ENCODE results near the gene ZFP28.

ZFP28 gene

DNA sequence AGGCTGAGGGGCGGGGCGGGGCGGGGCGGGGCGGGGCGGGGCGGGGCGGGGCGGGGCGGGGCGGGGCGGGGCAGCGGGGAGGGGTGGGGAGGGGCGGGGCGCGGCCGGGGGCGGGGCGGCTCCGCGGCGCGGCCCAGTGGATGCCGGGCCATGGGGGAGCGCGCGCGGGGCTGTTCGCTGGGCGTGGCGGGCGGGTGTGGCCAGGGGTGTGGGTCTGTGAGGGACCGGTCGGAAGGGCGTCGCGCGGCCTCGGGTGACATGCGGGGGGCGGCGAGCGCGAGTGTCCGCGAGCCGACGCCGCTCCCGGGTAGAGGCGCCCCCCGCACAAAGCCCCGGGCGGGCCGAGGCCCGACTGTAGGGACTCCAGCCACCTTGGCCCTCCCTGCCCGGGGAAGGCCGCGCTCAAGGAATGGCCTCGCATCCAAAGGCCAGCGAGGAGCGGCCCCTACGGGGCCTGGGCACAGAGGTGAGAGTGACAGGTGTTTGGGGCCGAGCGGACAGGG lies at the start of gene ZFP28:
Gene ZFP28, plus strand, starts transcription at position 188 of the 503 bp plus-strand sequence. Its CDS starts 71 bp downstream, at position 259.
- peak in 35 of 56 donors; percentile 27 to 90 (median 79) for DNase-seq

DNA sequence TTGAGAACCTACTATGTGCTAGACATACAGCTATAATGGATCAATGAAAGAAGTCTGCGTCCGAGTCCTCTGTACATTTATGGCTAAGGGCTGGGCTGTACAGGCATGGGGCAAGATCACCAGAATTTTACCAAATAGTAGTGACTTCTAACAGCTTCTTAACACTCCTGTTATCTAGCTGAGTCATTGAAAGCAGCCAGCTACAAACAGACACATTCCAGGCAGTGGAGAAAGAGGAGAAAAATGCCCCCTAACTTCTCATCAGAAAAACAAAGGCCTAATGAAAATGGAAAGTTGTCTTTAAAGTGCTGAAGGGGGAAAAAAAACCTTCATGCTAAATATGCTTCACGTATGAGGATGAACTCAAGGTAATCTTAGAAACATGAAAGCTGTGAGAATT lies 47.3 kb upstream of the ZFP28 start:
- DNase-seq = no peak

DNA sequence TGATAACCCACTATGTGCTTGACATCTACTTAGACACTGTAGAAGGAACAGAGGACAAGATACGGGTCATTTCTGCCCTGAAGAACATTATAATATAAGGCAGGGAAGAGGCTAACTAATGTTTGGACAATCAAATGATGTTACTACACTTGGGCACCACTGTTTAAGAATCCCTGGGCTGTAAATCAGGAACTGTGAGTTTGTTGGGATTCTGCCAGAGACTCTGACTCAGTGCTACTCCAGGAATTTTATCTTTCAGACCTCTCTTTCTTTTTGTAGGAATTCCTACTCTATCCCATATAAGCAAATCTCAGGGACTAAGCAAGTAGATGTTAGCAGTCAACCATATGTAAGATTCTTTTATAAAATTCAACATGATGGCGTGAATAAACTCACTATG lies 34.2 kb upstream of the ZFP28 start:
- DNase-seq = no peak

DNA sequence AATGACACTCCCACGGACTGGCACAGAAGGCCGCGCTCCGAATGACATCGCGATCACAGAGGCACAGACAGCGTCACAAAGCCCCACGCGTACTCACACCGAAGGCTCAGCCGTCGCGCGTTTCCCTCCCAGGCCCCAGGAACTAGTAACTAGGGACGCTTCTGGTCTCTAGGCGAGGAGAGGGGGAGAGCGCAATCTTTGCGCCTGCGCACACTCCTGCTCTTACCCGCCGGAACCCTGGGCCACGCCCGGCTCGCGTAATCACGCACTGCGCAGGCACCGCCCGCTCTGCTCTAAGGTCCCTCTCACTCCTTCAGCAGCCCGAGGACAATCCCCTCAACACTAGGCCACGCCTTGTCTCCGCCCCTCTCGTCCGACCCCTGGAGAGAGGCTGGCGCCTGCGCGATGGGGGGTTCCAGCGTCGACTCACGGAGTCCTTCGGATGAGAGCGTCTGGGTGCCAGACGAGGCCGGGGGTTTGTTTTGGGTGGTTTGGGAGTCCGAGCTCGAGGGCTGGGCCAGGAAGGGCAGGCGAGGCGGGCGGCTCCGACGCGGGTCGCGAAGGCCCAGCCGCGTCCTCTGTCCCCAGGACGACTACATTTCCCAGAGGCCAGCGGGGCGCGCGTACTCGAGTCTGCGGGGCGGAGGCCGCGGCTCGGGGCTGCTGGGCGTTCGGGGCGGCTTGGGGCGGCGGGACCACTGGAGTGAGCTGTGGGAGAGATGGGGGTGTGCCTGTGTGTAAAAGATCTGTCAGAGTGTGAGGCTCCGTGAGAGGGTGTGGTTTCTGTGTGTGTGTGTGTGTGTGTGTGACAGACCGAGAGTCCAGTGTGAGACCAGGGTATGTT lies 31.1 kb upstream of the ZFP28 start, which contains the start of gene ZNF471:
Gene ZNF471, plus strand, starts transcription at position 410 of the 844 bp plus-strand sequence. CDS start 3,717 bp downstream, outside the sequence.
- DNase-seq = peak; percentile 82 to 99 (median 98)

DNA sequence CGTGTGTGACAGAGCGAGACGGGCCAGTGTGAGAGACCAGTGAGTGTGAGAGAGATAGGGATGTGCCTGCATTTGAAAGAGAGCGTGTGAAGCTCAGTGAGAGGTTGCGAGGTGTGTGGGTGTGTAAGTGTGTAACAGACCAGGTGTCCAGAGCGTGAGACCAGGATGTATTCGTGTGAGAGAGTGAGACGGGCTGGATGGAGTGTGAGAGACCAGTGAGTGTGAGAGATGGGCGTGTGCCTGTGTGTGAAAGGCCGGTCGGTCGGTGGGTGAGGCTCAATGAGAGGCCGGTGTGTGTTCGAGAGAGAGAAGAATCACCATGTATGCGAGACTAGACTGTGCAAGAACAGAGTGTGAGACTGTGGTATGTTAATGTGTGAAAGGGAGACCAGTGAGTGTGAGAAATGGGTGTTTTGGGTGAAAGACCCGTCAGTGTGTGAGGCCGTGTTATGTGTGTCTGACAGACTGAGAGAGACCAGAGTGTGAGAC lies 30.4 kb upstream of the ZFP28 start:
- peak in 2 of 56 donors; percentile 25 to 32 for DNase-seq

DNA sequence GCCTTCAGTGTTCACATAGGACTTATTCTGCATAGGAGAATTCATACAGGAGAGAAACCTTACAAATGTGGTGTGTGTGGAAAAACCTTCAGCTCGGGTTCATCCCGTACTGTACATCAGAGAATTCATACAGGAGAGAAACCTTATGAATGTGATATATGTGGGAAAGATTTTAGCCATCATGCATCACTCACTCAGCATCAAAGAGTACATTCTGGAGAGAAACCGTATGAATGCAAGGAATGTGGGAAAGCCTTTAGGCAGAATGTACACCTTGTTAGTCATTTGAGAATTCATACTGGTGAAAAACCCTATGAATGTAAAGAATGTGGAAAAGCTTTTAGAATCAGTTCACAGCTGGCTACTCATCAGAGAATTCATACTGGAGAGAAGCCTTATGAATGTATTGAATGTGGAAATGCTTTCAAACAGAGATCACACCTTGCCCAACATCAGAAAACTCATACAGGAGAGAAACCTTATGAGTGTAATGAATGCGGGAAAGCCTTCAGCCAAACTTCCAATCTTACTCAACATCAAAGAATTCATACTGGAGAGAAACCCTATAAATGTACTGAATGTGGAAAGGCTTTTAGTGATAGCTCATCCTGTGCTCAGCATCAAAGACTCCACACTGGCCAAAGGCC lies 13.4 kb upstream of the ZFP28 start:
- no peak for DNase-seq

DNA sequence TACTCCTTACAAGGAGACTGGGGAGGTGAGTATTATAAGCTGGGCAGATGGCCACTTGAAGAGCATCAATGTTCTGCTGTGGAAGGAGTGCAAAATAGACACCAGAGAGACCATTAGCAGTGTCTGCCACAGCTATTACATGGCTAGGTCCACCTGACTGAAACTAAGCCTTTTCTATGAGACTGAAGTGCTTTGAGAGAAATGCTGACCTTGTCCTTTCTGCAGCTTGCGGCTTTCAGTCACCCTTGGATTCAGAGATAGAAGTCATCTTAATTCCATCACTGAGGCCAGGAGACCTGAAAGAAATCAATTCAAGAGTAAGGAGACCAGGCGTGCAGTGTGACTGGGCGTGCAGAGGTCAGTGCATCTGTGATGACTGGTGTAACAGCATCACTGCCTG lies 1.3 kb upstream of the ZFP28 start:
- DNase-seq = no peak

DNA sequence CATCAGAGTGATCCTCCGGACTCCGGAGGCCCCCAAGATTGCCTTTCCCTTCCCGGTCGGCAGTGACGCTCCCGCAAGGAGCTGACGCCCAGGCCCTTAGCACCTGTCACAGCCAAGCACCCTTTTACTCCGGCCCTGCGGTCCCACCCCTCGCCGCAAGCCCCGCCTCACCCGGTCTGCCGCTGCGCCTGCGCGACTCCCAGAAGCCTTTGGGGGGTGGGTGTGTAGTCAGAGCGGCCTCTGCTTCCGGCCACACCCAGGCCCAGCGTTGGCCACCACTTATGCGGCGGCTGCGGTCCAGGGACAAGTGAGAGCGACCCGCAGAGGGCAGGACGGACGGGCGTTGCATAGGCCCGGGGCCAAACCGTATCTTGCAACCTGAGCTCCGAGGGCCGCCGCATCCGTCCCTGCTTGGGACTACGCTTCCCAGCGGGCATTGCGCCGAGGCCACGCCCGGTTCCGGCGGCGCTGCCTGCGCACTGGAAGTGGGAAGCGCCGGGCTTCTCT lies 441 bp upstream of the ZFP28 start:
- DNase-seq = peak; percentile 58 to 98 (median 93)

DNA sequence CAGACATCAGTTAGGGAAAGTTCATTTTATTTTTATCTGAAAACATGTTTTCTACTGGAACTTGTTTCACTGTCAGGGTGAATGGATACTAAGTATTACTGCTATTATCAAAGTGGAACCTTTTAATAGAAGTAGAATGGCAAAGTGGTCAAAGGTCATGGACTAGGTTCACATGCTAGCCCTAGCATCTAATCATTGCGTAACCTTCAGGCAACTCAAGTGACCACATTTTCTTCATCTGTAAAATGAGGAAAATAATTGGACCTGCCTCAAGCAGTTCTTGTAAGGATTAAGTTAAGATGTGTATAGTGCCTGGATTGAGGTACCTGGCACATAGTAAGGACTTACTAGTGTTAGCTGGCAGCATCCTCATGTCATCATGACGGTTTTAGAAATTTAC lies 5.0 kb downstream of the ZFP28 start:
- no peak for DNase-seq

DNA sequence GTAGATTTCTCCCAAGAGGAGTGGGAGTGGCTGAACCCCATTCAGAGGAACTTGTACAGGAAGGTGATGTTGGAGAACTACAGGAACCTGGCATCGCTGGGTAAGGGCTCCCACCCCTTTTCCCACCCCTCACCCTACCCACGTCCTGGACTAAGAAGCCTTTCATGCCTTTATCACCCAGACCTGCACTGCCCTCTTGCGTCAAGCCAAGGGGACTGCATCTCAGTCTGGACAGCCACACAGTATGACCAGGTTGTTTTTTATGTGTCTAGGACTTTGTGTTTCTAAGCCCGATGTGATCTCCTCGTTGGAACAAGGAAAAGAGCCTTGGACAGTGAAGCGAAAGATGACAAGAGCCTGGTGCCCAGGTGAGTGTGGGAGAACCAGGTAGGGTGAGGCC lies 8.8 kb downstream of the ZFP28 start:
- DNase-seq = no peak

DNA sequence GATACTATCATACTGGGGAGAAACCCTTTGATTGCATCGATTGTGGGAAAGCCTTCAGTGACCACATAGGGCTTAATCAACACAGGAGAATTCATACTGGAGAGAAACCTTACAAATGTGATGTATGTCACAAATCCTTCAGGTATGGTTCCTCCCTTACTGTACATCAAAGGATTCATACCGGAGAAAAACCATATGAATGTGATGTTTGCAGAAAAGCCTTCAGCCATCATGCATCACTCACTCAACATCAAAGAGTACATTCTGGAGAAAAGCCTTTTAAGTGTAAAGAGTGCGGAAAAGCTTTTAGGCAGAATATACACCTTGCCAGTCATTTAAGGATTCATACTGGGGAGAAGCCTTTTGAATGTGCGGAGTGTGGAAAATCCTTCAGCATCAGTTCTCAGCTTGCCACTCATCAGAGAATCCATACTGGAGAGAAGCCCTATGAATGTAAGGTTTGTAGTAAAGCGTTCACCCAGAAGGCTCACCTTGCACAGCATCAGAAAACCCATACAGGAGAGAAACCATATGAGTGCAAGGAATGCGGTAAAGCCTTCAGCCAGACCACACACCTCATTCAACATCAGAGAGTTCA lies 15.6 kb downstream of the ZFP28 start:
- no peak for DNase-seq

DNA sequence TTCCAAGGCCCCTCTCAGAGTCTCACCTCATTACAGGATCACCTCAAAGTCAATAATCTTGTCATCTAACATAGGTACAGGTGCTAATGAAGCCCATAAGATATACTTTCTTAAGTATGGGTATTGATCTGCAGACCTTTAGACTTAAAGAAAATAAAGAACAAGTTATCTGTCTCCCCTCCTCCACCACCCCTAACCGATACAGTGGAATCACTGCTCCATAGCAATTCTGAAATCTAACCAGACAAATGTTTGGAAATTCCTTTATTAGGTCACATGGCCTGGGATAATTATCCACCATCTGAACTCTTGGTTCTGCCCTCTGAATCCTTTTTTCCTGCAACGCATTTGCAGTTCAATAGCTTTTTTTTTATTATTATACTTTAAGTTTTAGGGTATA lies 24.0 kb downstream of the ZFP28 start:
- DNase-seq = no peak

DNA sequence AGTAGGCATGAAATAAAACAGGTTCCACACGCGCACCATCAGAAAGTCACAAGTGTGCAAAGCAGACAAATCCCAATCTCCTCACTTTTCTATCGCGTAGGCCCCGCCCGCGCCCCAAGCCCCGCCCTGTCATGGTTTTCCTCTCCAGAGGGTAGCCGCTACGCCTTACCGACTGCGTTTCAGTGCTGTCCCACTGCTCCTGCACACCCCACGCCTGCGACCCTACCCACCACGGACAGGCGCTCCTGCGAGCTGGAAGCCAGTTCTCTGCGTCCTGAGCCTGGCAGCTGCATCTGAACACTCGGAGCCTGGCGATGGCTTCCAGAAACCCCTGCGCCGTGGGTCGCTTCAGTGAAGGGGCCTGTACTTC lies 28.1 kb downstream of the ZFP28 start:
- DNase-seq = peak in 33 of 56 donors; percentile 6 to 78 (median 56)

DNA sequence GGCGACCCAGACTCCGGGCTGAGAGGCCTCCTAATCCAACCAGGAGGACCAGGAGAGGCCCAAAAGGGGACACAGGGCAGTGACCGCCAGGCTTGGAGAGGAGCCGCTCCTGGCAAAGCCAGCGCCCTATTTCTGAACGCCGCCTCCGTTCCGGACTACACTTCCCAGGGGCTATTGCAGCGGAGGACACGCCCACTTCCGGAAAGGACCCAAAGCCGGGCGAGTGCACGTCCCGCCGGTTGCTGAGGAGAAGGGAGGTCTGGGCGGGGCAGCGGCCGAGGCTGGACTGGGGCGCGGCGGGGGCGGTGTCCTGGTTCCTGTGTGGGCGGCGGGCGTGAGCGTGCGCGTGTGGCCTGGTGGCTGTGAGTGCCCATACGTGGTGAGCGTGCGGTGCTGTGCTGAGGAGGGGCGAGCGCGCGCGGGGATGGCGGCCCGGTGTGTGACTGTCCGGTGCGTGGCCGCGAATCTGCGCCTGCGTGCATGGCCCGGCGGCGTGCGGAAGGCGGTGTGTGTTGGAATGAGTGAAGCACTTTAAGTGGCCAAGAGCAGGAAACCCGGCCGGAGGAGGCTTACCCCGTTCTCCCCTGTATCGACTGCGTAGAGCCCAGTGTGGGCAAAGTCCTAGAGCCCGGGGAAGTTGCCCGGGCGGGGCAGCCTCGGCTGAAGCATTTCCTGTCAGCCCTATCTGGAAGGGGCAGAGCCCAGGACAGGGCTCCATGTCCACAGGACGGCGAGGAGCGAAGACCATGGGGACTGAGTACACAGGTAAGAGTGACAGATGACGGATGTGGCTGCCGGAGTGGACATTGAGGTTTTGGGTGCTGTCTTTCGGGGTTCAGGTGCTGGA lies 28.7 kb downstream of the ZFP28 start, which contains the start of gene ZNF470:
Gene ZNF470, plus strand, starts transcription at position 195 of the 847 bp plus-strand sequence. CDS start 2,844 bp downstream, outside the sequence.
- DNase-seq = peak; percentile 55 to 95 (median 87)

DNA sequence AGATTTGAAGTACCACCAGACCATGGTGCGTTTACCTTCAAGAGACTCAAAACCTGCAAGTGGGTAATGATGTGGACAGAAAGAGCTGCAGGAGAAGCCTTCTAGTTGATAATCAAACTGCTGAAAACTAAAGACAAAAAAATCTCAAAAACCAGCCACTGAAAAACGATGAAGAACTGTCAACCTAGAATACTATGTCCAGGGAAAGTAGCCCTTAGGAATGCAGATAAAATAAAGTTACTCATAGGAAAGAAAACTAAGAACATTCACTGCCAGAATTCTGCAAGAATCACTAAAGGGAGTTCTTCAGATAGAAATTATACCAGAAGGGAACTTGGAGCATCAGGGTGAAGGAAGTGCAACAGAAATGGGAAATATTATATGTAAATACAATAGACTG lies 33.8 kb downstream of the ZFP28 start:
- DNase-seq = no peak

DNA sequence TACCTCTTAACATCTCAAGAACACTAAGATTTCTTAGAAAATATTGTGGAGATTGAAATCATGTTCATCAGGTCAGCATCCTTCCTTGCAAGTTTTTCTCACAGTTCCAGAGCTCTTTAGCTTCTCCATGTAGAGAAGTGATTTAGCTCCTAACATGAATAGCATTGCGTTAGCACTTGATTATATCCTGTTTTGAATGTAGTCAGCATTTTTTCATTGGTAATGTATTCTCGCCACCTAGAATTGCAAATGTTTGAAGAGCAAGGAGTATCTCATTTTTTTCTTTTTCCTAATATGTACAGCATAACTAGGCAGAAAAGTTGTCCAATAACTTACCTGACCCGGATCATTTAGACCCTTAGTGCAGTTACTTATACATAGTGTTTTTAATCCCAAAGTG lies 35.2 kb downstream of the ZFP28 start:
- no peak for DNase-seq

DNA sequence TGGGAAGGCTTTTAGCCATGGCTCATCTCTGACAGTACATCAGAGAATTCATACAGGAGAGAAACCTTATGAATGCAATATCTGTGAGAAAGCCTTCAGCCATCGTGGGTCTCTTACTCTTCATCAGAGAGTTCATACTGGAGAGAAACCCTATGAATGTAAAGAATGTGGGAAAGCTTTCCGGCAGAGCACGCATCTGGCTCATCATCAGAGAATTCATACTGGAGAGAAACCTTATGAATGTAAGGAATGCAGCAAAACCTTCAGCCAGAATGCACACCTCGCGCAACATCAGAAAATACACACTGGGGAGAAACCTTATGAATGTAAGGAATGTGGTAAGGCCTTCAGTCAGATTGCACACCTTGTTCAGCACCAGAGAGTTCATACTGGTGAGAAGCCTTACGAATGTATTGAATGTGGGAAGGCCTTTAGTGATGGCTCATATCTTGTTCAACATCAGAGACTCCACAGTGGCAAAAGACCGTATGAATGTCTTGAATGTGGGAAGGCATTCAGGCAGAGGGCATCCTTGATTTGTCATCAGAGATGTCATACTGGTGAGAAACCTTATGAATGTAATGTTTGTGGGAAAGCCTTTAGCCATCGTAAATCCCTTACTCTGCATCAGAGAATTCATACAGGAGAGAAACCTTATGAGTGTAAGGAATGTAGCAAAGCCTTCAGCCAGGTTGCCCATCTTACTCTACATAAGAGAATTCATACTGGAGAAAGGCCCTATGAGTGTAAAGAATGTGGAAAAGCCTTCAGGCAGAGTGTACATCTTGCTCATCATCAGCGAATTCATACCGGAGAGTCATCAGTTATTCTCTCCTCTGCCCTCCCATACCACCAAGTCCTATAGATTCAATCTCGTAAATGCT lies 39.2 kb downstream of the ZFP28 start:
- DNase-seq = no peak

DNA sequence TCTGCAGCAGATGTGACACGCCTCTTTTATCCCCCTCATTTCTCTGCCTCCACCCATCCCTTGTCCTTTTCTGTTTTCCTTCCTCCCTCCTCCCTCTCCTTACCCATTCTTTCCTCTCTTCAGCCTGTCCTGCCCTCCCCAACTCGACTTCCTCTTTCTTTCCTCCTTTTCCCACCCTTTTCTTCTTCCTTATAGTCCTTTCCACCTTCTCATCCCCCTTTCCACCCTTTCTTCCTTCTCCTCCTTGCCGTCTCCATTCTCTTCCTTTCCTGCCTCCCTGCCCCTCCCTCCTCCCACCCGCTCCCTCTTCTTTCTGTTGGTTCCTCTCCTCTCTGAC lies 55.7 kb downstream of the ZFP28 start:
- no peak for DNase-seq

DNA sequence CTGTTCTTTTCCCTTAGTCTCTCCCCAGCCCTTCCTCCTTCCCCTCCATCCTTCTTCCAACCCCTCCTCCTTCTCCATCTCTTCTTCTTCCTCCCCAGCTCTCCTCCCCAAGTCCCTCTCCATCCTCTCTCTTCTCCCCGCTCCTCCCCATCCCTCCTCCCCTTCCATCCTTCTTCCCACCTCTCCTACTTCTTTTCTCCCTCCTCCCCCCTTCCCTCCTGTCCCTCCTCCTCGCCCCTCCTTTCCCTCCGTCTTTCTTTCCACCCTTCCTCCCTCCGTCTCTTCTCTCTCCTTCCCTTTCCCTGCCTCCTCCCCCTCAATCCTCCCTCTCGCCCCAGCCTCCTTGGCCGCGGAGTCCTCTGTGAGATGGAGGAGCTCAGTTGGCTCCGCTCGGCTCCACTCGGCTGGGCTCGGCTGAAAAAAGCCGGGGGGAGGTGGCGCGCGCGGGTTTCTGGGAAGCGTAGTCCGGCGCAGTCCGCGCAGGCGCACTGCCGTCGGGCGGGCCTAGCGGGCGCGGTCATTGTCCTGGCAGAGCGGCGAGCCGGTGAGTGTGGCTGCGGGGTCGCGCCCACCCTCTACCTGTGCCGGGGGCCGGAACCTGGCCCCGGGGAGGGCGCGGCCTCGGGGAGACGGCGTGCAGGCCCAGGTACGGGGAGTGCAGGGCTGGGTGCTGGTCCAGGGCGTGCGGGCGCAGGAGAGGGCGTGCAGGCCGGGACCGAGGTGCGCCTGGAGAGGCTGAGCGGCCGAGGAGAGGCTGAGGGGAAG lies 56.2 kb downstream of the ZFP28 start, which contains the start of gene ZNF71:
Gene ZNF71, plus strand, starts transcription at position 520 of the 765 bp plus-strand sequence. CDS start 6,257 bp downstream, outside the sequence.
- peak in 55 of 56 donors; percentile 32 to 92 (median 81) for DNase-seq
